Activated T-cell treated with anti-CD3 and anti-CD28 coated beads for 24 hours (primary cell): Measurements from ENCODE around the gene TUBA1B.
A peak's percentile ranks its signal among the peaks of the same experiment; 100 is the strongest.
"Not testable (repeated sequence)": the region's sequence is repeated elsewhere in the genome, so short reads cannot be mapped to it uniquely, and the experiment has no call there.

Experiments
- DNase-seq: peaks from one replicate; pipeline ENCODE4 v3.0.0-alpha.2; 2020; ENCODE audit warnings: low read depth

The TUBA1B gene

DNA sequence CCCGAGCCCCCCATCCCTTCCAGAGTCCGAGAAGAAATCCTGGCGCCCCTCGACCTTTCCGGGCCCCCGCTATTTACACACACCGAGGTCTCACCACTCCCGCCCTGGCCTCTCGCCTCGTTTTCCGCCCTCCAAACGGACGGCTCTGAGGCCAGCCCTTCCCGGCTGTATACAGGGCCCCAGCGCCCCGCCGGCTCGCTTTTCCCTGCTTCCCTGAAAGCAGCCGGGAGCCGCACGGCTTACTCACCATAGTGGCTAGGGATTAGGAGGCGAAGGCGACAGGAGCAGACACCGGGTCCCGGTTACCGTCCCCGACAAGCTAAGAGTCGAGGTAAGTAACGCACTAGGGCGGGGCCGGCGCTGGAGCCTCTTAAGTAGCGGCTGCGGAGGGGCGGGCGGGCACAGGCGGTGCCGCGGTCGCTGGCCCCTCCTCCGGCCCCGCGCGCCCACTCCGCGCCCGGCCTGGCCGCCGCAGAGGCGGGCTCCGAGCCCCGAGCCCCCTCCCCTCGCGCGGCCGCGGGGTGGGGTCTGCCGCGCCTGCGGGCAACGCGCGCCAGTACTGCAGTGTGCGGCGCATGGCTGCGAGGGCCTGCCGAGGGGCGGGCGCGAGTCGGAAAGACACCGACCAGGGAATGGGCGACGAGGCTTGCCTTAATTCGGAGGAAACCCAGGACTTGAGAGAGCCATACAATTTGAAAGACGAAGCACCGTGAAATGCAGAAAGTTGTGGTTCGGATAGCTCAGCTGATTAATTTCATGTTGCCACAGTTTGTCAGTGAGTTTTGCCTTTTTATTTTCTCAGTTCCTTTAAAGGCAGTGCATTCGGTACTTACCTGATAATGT lies at the start of gene TUBA1B:
TUBA1B (minus strand) TSS at position 345 of the 843 bp plus-strand sequence; CDS start at position 250, 95 bp downstream.
- peak; percentile 86 for DNase-seq

DNA sequence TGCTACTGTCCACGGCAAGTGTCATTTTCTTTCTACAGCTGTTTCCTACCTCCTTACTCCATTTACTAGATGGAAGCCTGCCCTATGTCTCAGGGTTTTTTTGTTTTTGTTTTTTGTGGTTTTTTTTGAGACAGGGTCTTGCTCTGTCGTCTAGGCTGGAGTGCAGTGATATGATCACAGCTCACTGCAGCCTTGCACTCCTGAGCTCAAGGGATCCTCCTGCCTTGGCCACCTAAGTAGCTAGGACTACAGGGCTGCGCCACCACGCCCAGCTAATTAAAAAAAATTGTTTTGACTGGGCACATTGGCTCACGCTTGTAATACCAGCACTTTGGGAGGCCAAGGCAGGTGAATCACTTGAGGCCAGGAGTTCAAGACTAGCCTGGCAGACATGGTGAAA lies 43.0 kb upstream of the TUBA1B start:
- DNase-seq = no peak

DNA sequence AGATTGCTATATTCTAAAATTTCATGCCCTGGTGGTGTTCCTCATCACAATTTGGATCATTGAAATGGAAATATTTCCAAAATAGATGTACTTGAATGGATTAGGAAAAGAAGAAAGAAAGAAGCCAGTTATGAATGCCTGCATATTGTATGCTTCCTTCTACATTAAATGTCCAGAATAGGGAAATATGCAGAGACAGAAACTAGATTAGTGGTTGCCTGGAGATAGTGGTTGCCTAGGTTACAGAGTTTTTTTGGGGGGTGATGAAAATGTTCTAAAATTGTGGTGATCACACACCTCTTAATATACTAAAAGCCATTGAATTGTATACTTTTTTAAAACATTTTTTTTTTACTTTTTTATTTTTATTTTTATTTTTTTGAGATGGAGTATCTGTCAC lies 39.7 kb upstream of the TUBA1B start:
- no peak for DNase-seq

DNA sequence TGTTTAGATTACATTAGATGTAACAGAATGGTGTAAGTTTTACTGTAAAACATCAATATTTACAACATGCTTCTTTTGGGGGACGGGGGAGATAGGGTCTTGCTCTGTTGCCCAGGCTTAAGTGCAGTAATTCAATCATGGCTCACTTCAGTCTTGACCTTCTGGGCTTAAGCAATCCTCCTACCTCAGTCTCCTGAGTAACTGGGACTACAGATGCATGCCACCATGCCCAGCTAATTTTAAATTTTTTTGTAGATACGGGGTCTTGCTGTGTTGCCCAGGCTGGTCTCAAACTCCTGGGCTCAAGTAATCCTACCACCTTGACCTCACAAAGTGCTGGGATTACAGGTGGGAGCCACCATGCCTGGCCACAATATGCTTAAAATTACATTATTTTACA lies 33.9 kb upstream of the TUBA1B start:
- DNase-seq = no peak

DNA sequence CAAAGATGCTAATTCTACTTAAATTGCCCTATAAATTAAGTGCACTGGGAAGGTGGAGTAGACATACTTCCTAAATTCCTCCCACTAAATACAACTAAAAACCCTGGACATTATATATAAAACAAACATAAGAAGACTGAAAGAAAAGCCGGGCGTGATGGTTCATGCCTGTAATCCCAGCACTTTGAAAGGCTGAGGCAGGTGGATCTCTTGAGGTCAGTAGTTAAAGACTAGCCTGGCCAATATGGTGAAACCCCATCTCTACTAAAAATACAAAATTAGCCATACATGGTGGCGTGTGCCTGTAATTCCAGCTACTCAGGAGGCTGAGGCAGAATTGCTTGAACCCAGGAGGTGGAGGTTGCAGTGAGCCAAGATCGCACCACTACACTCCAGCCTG lies 30.7 kb upstream of the TUBA1B start:
- DNase-seq = not testable (repeated sequence)

DNA sequence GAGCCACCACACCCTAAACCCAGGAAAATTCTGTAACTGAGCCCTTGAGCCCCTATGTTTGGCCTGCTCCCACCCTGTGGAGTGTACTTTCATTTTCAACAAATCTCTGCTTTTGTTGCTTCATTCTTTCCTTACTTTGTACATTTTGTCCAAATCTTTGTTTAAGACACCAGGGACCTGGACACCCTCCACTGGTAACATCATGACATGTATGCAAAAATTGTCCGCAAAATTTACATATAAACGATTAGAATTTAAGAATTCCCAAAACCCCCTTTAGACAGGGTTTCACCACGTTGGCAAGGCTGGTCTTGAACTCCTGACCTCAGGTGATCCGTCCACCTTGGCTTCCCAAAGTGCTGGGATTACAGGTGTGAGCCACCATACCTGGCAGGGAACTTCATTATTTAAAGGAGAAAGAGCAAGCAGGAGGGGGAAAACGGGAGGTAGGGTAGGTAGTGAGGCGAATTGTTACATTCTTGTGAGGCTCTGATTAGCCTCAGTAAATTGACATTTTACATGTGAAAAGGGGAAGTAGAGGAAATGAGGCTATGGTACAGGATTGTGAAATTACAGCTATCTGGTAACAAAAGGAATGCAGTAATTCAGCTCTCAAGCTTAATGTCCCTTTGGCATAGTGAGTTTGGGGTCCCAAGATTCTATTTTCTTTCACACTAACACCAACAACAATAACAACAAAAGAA lies 30.0 kb upstream of the TUBA1B start:
- DNase-seq = no peak

DNA sequence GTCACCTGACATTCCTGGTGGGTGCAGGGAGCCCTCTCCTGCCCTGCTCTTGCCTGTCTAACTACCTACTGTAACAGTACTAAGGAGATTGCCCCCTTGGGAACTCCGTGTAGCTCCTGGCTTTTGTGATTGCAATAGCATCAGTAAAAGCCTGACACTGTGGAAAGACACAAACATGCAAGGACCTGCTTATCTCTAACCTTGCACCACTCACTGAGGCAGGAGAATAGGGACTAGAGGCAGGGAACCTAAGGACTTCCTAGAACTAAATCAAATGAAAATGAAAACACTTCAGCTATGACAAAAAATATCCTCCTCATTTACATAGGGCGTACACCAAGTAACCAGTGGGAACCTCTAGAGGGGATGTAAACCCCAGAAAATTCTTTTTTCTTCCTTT lies 29.2 kb upstream of the TUBA1B start:
- DNase-seq = no peak

DNA sequence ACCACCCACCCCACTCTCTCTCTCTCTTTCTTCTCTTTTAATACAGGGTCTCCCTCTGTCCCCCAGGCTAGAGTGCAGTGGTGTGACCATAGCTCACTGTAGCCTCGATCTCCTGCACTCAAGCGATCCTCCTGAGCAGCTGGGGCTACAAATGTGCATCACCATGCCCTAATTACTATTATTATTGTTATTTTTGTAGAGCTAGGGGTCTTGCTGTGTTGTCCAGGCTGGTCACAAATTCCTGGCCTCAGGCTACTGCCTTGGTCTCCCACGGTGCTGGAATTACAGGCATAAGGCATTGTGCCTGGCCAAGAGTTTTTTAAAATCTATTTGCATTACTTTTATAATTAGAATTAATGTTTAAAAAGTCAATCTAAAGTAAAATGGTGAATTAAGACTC lies 23.0 kb upstream of the TUBA1B start:
- no peak for DNase-seq

DNA sequence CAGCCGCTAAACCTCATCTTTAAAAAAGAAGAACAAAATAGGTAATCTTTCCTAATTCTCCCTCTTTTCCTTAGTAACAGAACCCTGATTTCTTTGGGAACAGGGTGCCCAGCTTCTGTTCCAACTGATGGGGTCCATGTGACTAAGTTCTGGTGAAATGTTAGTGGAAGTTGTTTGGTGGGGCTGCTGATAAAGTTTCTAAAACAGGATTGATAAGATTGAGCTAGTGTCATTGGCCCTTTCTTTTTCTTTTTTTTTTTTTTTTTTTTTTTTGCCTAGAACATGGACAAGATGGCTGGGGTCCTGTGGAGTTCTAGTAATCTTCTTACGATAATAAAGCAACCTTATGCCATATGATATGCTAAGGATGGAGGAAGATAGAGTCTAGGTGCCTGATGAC lies 16.2 kb upstream of the TUBA1B start:
- no peak for DNase-seq

DNA sequence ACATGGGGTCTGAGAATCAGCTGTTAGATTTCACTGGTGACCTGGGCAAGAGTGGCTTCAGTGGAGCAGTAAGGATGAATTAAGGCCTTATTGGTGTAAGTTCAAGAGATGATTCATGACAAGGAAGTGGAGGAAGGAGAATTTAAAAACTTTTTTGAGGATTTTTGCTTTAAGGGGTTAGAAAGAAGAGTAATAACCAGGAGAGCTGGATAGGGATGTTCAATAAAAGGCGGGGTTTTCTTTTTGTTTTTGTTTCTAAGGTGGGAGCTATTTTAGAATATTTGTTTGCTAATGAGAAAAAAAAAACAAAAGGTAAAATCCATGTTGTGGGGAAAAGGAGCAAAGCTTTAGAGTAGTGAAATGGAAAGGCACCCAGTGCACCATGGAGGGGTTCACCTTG lies 15.2 kb upstream of the TUBA1B start:
- no peak for DNase-seq

DNA sequence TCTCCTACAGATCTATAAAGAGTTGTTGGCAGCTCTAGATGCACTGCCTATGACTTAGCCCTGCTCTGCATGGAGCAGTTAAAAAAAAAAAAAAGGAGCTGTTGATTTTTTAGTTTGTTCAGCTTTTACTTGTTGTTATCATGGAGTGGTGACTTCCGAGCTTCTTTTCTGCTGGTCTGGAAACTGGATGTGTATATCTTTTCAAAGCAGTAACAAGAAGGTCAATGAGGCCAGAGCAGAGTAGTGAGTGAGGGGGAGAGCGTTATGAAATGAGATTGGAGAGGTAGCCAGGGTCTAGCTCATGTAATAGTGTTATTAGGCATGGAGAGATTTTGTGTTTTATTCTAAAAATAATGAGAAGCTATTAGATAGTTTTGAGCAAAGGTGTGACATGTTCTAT lies 13.2 kb upstream of the TUBA1B start:
- no peak for DNase-seq

DNA sequence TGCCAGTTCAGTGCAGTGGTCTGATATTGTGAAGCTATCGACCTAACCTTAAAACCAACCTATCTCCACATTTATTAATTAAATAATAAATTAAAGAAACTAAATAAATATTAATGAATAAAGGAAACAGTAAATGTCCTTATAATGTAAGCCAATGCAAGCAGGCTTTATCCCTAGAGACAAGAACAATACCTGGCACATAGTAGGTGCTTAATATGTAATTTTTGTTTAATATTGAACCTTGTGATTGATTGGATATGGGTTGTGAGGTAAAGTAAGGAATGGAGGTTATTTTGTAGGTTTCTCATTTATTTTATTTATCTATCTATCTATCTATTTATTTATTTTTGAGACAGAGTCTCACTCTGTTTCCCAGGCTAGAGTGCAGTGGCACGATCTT lies 7.8 kb upstream of the TUBA1B start:
- no peak for DNase-seq

DNA sequence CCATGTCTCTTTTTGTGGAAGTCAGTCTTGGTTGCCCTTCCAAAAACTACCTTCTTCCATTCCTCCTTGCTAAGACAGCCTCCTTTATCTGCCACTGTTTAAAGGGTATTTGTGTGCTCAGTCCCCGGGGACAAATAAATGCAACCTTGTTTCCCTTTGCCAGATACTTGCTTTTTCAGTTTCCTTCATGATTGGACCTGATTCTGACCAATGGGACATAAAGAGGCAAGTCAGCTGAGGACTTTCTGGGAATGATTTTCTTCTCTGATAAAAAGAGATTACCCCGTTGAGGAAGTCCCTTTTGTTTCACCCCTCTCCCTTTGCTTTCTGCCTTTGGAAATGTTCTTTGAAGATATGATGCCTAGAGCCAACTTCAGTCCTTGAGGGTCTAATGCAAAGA lies 7.4 kb upstream of the TUBA1B start:
- no peak for DNase-seq

DNA sequence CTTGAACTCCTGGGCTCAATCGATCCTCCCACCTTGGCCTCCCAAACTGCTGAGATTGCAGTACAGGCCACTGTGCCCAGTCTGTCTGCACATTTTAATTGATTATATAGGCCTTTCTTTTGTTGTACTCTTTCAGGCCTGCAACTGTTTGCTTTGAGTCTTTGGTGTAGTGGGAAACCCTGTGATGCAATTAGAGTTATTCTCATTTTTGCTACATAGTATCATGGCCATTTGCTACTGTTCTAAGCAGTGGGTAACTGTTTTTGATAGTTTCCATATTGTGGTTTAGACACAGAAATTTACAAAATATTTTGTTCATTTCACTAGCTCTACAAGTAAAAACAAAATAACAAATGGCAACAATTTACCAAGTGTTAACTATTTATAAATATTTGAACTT lies 6.3 kb upstream of the TUBA1B start:
- no peak for DNase-seq

DNA sequence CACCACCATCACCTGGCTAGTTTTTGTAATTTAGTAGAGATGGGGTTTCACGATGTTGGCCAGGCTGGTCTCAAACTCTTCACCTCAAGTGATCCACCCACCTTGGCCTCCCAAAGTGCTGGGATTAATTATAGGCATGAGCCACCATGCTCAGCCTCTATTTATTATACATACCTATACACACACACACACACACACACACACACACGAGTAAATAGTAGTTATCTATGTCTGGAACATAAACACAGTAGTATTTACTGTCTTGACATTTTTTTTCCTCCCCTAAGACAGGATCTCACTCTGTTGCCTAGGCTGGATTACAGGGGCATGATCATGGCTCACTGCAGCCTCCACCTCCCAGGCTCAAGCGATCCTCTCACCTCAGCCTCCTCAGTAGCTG lies 5.8 kb upstream of the TUBA1B start:
- DNase-seq = not testable (repeated sequence)

DNA sequence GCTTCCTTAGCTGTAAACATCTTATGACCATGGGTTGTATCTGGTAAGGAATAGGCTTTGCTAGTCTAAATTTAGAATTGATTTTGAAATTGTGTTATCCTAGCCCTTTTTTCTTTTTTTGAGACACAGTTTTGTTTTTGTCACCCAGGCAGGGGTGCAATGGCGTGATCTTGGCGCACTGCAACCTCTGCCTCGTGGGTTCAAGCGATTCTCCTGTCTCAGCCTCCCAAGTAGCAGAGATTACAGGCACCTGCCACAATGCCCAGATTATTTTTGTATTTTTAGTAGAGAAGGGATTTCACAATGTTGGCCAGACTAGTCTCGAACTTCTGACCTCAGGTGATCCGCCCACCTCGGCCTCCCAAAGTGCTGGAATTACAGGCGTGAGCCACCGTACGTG lies 2.4 kb upstream of the TUBA1B start:
- no peak for DNase-seq

DNA sequence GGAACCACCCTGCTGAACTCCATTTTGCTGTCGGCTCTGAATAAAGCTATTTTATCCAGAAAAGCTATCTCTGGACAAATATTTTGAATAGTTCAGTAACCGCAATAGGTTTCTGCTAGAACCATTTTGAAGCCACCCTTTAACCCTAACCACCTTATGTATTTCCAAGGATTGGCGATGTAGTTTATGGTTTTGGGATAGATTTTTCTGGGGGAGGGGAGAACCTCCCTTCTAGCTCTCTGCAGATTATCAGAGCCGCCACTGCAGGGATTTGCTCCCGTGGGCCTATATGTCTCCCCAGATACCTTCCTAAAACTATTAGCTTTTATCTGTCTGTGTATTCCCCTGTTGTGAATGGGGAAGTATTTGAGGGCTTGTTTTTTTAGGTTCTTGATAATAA lies 1.8 kb upstream of the TUBA1B start:
- DNase-seq = no peak

DNA sequence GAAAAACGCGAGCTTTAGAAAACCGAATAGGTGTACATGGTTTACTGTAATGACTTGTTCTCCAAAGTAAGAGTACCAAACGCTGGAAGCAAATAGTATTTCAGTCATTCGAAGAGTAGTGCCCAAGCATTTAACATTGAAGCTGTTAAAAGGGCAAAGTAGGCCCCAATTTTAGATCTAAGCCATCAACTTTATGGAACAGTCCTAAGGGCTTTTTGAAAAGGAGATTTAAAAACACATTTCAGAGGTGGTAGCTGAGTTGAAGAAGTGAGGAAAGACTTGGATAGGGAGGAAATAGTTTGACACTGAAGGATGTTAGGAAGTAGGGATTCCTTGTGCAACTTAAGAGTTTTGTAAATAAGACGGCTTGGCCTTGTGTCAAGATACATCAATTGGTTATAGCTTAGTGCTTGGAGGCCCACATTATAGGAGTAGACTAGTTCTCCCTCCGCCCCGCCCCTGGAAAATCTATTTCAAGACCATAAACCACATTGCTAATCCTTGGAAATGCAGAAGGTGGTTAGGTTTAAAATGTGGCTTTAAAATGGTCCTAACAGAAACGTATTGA lies 783 bp upstream of the TUBA1B start:
- DNase-seq = no peak

DNA sequence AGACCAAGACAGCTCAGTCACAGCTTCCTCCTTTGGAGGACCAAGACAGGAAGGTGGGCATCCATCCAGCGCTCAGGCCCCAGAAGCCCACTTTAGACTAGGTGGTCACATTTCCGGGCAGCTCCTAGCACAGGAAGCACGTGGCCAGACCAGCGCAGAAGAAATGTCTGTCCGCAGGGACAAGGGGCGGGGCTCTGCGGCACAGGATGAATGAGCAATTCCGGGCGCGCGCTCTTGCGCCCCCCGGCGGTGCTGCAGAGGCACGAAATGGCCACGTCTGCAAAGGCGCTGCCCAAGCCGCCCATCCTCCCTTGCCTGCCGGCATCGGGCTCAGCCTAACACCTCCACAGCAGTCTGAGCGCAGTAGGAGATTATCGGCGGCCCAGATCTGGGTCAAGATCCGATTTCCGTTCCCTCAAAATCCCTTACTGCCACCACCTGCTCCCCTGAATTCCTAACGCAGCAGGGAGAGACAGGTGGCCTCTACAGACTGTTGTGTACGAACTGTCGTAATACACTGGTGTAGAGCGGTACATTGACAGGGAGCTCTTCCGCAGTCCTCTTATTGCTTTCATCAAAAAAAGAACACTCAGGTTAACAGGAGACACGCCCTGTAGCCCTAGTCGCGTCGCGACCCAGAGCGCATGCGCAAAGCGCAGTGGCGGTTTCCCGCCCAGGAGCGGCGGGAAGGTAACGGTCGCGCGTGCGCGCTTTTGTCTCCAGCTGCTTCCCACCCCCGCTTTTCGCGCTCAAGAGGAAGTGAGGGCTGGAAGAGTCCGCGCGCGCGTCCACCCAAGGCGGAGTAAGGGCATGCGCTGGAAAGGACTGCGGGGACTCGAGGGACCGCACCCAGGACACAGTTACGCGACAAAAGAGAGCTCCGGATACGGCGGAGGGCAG lies 794 bp downstream of the TUBA1B start:
- peak; percentile 89 for DNase-seq

DNA sequence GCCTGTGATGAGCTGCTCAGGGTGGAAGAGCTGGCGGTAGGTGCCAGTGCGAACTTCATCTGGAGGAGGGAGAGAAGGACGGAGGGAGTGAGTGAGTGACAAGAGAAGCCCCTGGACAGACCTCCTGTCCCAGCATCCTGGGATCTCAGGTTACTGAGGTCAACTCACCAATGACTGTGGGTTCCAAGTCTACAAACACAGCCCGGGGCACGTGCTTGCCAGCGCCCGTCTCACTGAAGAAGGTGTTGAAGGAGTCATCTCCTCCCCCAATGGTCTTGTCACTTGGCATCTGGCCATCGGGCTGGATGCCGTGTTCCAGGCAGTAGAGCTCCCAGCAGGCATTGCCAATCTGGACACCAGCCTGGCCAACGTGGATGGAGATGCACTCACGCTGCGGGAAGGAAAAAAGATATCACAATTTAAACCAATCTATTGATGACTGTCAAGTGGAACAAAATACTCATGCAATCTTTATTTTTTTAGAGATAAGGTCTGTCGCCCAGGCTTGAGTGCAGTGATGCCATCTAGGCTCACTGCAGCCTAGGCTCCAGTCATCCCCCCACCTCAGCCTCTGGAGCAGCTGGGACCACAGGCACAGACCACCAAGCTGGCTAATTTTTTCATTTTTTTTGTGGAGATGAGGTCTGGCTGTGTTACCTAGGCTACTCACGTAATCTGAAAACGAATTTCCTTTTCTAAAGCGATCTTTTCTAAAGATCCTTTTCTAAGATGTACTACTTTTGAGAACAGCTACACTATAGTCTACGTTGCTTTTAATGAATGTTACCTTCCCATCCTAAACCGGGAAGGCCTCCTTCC lies 1.7 kb downstream of the TUBA1B start:
- DNase-seq = no peak

DNA sequence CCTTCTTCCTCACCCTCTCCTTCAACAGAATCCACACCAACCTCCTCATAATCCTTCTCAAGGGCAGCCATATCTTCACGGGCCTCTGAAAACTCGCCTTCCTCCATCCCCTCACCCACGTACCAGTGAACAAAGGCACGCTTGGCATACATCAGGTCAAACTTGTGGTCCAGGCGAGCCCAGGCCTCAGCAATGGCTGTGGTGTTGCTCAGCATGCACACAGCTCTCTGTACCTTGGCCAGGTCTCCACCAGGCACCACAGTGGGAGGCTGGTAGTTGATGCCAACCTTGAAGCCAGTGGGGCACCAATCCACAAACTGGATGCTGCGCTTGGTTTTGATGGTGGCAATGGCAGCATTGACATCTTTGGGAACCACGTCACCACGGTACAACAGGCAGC lies 3.2 kb downstream of the TUBA1B start:
- not testable (repeated sequence) for DNase-seq
